Measurements from ENCODE around the gene IQGAP1.

Gene IQGAP1

DNA sequence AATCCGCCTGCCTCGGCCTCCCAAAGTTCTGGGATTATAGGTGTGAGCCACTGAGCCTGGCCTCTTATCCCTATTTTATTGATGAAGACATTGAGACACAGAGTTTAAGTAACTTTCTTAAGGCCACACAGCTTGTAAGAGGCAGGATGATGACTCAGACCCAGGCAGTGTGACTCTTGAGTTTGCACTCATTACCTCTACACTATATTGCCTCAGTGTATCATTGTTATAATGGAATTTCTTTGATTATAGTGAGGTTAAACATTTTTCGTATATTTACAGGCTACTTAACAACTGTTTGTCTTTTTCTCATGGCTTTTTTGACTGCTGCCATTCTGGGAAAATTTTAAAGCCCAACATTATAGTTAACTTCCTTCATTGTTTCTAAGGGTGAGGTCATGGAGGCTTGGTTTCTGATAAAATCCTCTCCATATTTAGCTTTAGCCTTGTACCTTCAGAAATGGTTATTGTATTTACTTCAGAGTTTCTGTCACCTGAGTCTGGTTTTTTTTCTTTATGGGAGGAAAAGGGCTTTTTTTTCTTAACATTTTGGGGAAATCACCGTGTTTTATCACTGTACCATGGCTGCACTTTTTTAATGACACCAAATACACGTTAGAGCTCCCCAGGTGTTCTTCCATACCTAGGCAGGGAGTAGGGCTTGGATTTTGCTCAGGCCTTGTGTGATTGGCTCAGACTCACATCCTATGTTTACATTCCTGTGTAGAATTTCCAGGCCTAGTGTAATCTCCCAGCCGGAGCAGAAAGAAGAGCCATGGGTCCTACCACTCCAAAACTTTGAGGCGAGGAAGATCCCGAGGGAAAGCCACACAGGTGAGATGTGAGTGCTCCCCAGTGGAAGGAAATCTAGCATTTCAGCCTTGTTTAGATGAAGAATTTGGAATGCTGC is 29.7 kb upstream of the IQGAP1 start:
- CTCF ChIA-PET, result interaction anchor here (1.3 to 1.5 kb wide), 2 partner anchors 82 to 124 kb away, joined by 3 to 6 read pairs; no protein-coding TSS in a partner anchor
- no peak overlapping the region for H3K4me3 Mint-ChIP-seq
- no peaks in the 10 kb centered on the region for H3K9me3 Mint-ChIP-seq
- no peaks in the 10 kb centered on the region for H3K36me3 Mint-ChIP-seq
- H3K27ac Mint-ChIP-seq, result no peak overlapping the region
- H3K27me3 Mint-ChIP-seq, result peaks cover 3% of the 10 kb centered on the region
- H3K4me1 Mint-ChIP-seq, result peaks cover 20% of the 10 kb centered on the region
- no peak for DNase-seq

DNA sequence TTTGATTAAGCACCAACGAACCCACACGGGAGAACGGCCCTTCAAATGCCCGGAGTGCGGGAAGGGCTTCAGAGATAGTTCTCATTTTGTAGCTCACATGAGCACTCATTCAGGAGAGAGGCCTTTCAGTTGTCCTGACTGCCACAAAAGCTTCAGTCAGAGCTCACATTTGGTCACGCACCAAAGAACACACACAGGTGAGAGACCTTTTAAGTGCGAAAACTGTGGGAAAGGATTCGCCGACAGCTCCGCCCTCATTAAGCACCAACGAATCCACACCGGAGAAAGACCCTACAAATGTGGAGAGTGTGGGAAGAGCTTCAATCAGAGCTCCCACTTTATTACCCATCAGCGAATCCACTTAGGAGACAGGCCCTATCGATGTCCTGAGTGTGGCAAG is 27.3 kb upstream of the IQGAP1 start:
- Mint-ChIP-seq H3K4me1 (peaks cover 29% of the 10 kb centered on the region), H3K27me3 (no peaks in the 10 kb centered on the region), H3K36me3 (peaks cover 2% of the 10 kb centered on the region), H3K9me3 (no peaks in the 10 kb centered on the region), H3K4me3 (no peak overlapping the region), H3K27ac (no peak overlapping the region)
- CTCF ChIA-PET, result interaction anchor here (0.9 to 5.3 kb wide), 20 partner anchors 9 to 572 kb away, joined by 3 to 74 read pairs (median 5); partner anchors contain the start of genes HDDC3, IQGAP1 and ZNF774
- no peak for DNase-seq

- H3K36me3 Mint-ChIP-seq, result peaks cover 2% of the 10 kb centered on the region
- no peak overlapping the region for H3K27ac Mint-ChIP-seq
- H3K27me3 Mint-ChIP-seq, result peaks cover 8% of the 10 kb centered on the region
- DNase-seq, result no peak
- no peaks in the 10 kb centered on the region for H3K9me3 Mint-ChIP-seq
- no peak overlapping the region for H3K4me3 Mint-ChIP-seq
- peaks cover 29% of the 10 kb centered on the region for H3K4me1 Mint-ChIP-seq
- CTCF ChIA-PET, result interaction anchor here (0.9 to 5.3 kb wide), 12 partner anchors 13 to 118 kb away, joined by 3 to 74 read pairs (median 6); no protein-coding TSS in a partner anchor
Observed at GRCh38 chr15:90362936-90363212, 25.2 kb upstream of the IQGAP1 start.

DNA sequence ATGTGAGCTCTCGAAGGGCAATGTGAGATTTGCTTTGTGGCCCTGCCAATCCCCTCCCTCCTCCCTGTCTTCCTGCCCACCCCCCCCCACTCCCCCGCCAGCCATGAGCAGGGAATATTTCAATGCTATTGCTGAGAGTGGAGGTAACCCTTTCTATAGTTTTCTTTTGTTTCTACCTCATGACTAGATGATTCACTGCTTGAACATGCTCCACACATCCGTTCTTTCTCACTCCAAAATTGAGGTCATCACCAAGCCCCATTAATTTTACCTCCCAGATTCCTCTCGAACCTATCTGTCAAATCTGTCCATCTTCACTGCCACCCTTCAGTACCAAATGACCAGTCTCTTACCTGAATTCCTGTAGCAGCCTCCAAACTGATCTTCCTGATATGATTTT is 23.8 kb upstream of the IQGAP1 start:
- peaks cover 2% of the 10 kb centered on the region for H3K36me3 Mint-ChIP-seq
- no peaks in the 10 kb centered on the region for H3K9me3 Mint-ChIP-seq
- no peak for DNase-seq
- no peak overlapping the region for H3K27ac Mint-ChIP-seq
- H3K4me1 Mint-ChIP-seq, result peaks cover 29% of the 10 kb centered on the region
- H3K27me3 Mint-ChIP-seq, result peaks cover 8% of the 10 kb centered on the region
- CTCF ChIA-PET, result interaction anchor here (3.6 to 5.3 kb wide), 4 partner anchors 11 to 117 kb away, joined by 18 to 74 read pairs (median 36); no protein-coding TSS in a partner anchor
- no peak overlapping the region for H3K4me3 Mint-ChIP-seq

DNA sequence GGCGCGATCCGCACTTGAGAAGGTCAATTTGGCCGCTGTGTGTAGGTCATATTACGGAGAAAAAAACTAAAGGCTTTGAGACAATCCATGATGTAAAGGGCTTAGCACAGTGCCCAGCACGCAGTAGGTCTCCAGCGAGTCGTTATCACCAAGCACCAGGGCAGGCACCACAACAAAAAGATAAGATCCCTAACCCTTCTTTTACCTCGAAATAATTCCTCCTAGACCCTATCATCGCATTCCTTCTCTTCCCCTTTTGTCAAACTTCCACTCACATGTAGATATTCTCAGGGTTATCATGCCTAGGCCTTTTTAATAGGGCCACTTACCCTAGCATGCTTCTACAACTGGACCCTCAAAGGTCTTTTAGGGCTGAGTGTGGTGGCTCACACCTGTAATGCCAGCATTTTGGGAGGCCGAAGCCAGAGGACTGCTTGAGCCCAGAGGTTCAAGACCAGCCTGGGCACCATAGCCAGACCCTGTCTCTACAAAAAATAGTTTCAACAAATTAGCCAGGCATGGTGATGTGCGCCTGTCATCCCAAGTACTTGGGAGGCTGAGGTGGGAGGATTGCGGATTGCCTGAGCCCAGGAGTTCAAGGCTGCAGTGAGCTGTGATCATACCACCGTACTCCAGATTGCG is 22.5 kb upstream of the IQGAP1 start:
- peaks cover 32% of the 10 kb centered on the region for H3K4me1 Mint-ChIP-seq
- no peaks in the 10 kb centered on the region for H3K9me3 Mint-ChIP-seq
- CTCF ChIA-PET, result no interaction called here
- H3K27me3 Mint-ChIP-seq, result peaks cover 8% of the 10 kb centered on the region
- no peak for DNase-seq
- no peak overlapping the region for H3K27ac Mint-ChIP-seq
- peaks cover 2% of the 10 kb centered on the region for H3K36me3 Mint-ChIP-seq
- no peak overlapping the region for H3K4me3 Mint-ChIP-seq

- peaks cover 2% of the 10 kb centered on the region for H3K36me3 Mint-ChIP-seq
- H3K9me3 Mint-ChIP-seq, result no peaks in the 10 kb centered on the region
- no peak overlapping the region for H3K4me3 Mint-ChIP-seq
- peaks cover 18% of the 10 kb centered on the region for H3K4me1 Mint-ChIP-seq
- H3K27me3 Mint-ChIP-seq, result peaks cover 8% of the 10 kb centered on the region
- CTCF ChIA-PET, result interaction anchor here (1.0 kb wide), 1 partner anchor 23 kb away, joined by 4 read pairs; no protein-coding TSS in a partner anchor
- no peak for DNase-seq
- no peak overlapping the region for H3K27ac Mint-ChIP-seq
Observed at GRCh38 chr15:90367576-90367975, 20.5 kb upstream of the IQGAP1 start.

DNA sequence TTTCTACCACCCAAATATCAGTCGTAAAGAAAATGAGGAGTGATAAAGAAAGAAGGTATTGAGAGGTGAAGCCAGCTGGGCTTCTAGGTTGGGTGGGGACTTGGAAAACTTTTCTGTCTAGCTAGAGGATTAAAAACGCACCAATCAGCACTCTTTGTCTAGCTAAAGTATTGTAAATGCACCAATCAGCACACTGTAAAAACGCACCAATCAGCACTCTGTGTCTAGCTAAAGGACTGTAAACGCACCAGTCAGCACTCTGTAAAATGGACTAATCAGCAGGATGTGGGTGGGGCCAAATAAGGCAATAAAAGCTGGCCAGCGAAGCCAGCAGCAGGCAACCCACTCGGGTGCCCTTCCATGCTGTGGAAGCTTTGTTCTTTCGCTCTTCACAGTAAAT is 13.0 kb upstream of the IQGAP1 start:
- Mint-ChIP-seq H3K4me1 (peaks cover 51% of the 10 kb centered on the region), H3K4me3 (no peak overlapping the region), H3K9me3 (peaks cover 25% of the 10 kb centered on the region), H3K27ac (no peak overlapping the region), H3K27me3 (no peaks in the 10 kb centered on the region), H3K36me3 (peaks cover 23% of the 10 kb centered on the region)
- CTCF ChIA-PET, result interaction anchor here (0.7 to 5.5 kb wide), 2 partner anchors 13 to 27 kb away, joined by 3 to 40 read pairs; no protein-coding TSS in a partner anchor
- no peak for DNase-seq

DNA sequence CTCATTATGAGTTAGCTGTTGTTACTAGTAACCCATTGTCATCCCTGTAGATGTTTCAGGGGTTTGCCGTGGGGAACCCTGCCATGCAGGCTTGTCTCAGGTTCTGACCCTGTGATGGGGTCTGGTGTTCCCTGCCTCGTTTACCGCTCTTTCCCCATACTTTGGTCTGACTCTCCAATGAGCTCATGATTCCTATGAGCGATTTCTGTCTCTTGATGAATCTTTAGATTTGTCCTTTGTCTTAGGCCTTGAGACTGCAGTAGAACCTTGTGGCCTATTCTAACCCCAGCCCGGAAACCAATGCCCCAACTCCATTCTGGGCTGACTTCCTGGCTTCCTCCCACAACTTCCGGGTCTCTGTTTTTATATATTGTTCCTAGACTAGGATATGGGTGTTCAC is 11.3 kb upstream of the IQGAP1 start:
- Mint-ChIP-seq H3K36me3 (peaks cover 27% of the 10 kb centered on the region), H3K27me3 (no peaks in the 10 kb centered on the region), H3K9me3 (peaks cover 30% of the 10 kb centered on the region), H3K4me3 (peak overlapping the region; percentile 14), H3K27ac (peak overlapping the region; percentile 85), H3K4me1 (peaks cover 53% of the 10 kb centered on the region)
- peak; percentile 83 for DNase-seq
- CTCF ChIA-PET, result interaction anchor here (0.7 to 5.5 kb wide), 9 partner anchors 9 to 557 kb away, joined by 3 to 40 read pairs (median 4); partner anchors contain the start of gene IQGAP1

GRCh38 chr15:90379263-90379662 is 8.8 kb upstream of the IQGAP1 start:
- Mint-ChIP-seq H3K4me3 (no peak overlapping the region), H3K27ac (no peak overlapping the region), H3K9me3 (peaks cover 30% of the 10 kb centered on the region), H3K4me1 (peaks cover 54% of the 10 kb centered on the region), H3K27me3 (no peaks in the 10 kb centered on the region), H3K36me3 (peaks cover 27% of the 10 kb centered on the region)
- CTCF ChIA-PET, result no interaction called here
- DNase-seq, result no peak

DNA sequence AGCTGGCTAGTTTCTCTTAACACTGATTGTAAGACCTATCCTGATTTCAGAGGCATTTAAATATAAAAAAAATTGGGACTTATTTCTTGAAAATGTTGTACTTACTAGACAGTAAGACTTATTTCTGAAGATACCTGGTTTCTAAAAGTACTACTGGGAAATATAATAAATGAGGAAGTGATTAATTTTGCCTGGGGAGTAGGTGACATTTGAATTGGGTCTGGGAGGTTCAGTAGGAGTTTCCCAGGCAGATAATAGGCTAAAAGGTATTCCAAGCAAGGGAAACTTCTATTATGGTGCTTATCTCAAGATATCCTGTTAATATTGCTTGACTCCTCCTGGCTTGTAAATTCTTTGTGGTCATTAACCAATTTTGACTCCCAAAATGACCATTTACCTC is 6.5 kb upstream of the IQGAP1 start:
- peaks cover 39% of the 10 kb centered on the region for H3K4me1 Mint-ChIP-seq
- CTCF ChIA-PET, result no interaction called here

GRCh38 chr15:90382320-90382719 is 5.7 kb upstream of the IQGAP1 start:
- no peak for DNase-seq
- Mint-ChIP-seq H3K36me3 (peaks cover 15% of the 10 kb centered on the region), H3K4me1 (peaks cover 33% of the 10 kb centered on the region), H3K27me3 (no peaks in the 10 kb centered on the region), H3K9me3 (peaks cover 23% of the 10 kb centered on the region), H3K4me3 (no peak overlapping the region), H3K27ac (no peak overlapping the region)
- CTCF ChIA-PET, result interaction anchor here (0.7 to 1.8 kb wide), 4 partner anchors 20 to 100 kb away, joined by 3 to 4 read pairs (median 3); no protein-coding TSS in a partner anchor

More for the DNA sequence above, 6.5 kb upstream of the IQGAP1 start:
- Mint-ChIP-seq H3K27ac (no peak overlapping the region), H3K27me3 (no peaks in the 10 kb centered on the region), H3K4me3 (no peak overlapping the region), H3K36me3 (peaks cover 21% of the 10 kb centered on the region), H3K9me3 (peaks cover 23% of the 10 kb centered on the region)
- no peak for DNase-seq

DNA sequence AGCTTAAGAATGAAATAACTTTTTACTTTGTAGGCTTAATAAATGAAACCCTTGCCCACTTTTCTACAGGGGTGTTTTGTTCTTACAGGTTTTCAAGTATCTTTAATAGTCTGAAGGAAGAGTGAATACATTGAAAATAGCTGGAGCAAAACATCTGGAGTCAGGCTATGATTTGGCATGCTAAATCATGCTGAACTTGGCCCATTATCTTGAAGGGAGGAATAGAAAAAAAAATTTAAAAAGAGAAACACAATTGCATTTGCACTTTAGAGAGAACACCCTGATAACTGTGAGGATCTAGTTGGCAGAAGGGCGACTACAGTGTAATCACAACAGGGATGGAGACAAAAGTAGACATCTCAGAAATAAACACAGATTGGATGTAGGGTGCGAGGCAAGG is 1.8 kb upstream of the IQGAP1 start:
- peak overlapping the region; percentile 81 for H3K27ac Mint-ChIP-seq
- H3K4me1 Mint-ChIP-seq, result peaks cover 39% of the 10 kb centered on the region
- peak overlapping the region; percentile 53 for H3K4me3 Mint-ChIP-seq
- CTCF ChIA-PET, result interaction anchor here (1.2 to 1.4 kb wide), 4 partner anchors 10 to 66 kb away, joined by 3 to 4 read pairs (median 3); no protein-coding TSS in a partner anchor
- no peak for DNase-seq
- H3K27me3 Mint-ChIP-seq, result no peaks in the 10 kb centered on the region
- no peaks in the 10 kb centered on the region for H3K9me3 Mint-ChIP-seq
- peaks cover 17% of the 10 kb centered on the region for H3K36me3 Mint-ChIP-seq

GRCh38 chr15:90388462-90389380 is 679 bp downstream of the IQGAP1 start:
- H3K4me1 Mint-ChIP-seq, result peaks cover 56% of the 10 kb centered on the region
- CTCF ChIA-PET, result interaction anchor here (0.9 to 2.5 kb wide), 6 partner anchors 12 to 93 kb away, joined by 3 to 10 read pairs (median 6); no protein-coding TSS in a partner anchor
- H3K27me3 Mint-ChIP-seq, result no peaks in the 10 kb centered on the region
- peaks cover 39% of the 10 kb centered on the region for H3K36me3 Mint-ChIP-seq
- no peaks in the 10 kb centered on the region for H3K9me3 Mint-ChIP-seq
- DNase-seq, result peak; percentile 78
- H3K4me3 Mint-ChIP-seq, result peak overlapping the region; percentile 93
- H3K27ac Mint-ChIP-seq, result peak overlapping the region; percentile 97

Data from activated naive CD4-positive, alpha-beta T cell treated with anti-CD3 and anti-CD28 coated beads, Interleukin-2, amount 10 ng/mL, durations not matched to agents 7 days and 5 days (primary cell).